GM18951 (cell line): Measurements from ENCODE around the gene NFASC.

Experiments used
- POLR2A ChIP-seq: IDR thresholded peaks from 4 replicates; pipeline ENCODE4 v1.6.1; 2011; ENCODE audit warnings: mild to moderate bottlenecking; ENCODE audit not compliant: insufficient read length, insufficient read depth; ENCODE audit errors: extremely low read depth
- in situ Hi-C: fragments of 300-500 bp; cut with MboI; formaldehyde crosslinking; loops from one replicate; pipeline ENCODE4 v1.12.0; 2022; ENCODE audit warnings: low sequenced_read_pairs, mixed read lengths, inconsistent platforms; ENCODE audit not compliant: unreplicated experiment

Gene NFASC

DNA sequence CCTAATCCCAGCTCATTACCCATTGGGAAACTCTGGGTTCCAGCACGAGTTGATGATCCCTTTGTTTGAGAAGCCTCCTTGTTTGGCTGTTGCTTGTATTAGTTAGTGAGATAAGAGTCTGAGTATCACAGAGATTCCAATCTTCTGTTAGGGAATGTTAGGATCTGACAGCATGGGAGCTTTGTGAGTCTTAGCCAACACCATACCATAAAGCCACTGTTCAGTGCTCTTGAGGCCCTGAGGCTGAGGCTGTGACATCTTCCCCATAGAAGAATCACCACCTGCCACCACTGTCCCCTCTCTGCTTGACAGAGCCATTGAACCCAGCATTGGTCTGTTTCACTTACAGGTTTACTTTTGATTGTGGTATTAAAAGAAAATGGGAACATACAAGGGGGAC, 29.3 kb upstream of the NFASC start:
- in situ Hi-C loops, result no loop called here
- TF ChIP-seq POLR2A, result no peak

GRCh38 chr1:204841798-204842197, 28.9 kb upstream of the NFASC start:
- TF ChIP-seq POLR2A, result no peak
- in situ Hi-C loops, result no loop called here

DNA sequence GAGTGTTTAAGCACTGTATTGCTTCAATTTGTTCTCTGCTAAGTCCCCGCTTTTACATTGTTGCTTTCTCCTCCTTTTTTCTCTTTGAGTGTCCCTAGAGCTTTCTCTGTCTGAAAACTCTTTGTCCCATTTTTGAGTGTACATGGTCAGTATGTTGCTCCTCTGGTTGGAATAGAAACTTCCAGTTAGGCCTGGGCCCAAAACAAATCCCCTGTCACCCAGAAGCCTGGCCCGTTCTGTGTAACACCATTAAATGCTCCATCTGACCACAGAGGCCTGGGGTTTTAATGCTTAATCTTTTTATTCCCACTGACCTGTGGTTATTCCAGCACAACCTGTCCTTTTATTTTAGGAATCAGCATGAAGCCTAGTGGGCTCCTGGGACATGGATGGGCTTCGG, 28.3 kb upstream of the NFASC start:
- no peak for TF ChIP-seq POLR2A
- in situ Hi-C loops, result no loop called here

- in situ Hi-C loops, result no loop called here
- no peak for TF ChIP-seq POLR2A
Measured at GRCh38 chr1:204842892-204843291, 27.8 kb upstream of the NFASC start.

DNA sequence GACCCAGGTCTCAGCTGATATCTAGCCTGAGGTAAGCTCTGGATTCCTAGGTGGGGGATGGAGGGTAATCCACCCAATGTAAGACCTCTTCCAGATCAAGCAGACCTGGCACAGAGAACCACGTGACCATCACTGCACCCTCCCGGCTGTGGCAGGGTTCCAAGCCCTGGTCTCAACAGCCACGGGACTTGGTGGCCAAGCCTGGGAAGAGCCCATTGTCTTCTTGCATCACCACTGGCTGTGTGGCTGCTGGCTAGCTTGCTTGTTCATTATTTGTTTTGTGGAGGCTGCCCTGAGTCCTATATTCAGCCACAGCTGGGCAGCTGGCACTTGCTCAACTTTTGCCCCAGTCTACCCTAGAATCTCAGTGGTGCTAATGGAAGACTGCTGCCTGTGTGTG, 24.1 kb upstream of the NFASC start:
- TF ChIP-seq POLR2A, result no peak
- in situ Hi-C loops, result no loop called here

DNA sequence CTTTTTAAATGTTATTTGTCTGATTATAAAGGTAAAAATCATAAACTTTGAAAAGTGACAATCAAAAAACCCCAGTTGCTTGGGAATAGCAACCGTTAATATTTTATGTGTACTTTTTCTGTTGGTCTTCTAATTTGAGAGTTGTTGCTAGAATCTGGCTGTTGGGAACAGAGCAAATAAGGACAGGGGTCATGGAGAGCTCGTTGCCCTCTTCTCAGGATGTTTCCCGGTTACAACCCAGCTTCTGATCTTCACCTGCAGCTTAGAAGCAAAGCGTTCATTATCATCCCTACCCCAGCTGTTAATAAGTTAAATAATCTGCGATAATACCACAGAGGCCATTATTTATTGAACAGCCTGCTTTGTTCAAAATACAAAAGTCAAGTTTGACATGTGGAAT, 22.1 kb upstream of the NFASC start:
- no peak for TF ChIP-seq POLR2A
- in situ Hi-C loops, result no loop called here

DNA sequence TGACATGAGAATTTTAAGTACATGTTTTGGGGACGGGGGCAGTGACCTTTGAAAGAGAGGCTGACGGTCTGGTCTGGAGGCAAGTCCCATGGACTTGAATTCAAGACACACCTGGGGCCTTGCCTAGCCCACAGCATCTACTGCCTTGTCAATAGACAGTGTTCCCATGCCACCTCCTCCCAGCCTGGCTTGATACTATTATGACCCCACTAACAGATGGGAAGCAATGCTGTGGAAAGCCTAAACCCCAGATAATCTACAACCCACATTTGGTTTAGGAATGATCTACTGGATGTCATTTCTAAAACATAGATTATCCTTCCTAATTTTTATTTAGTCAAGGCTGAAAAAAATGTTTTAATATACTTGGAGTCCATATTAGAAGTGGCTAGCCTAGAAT, 17.8 kb upstream of the NFASC start:
- in situ Hi-C loops, result no loop called here

DNA sequence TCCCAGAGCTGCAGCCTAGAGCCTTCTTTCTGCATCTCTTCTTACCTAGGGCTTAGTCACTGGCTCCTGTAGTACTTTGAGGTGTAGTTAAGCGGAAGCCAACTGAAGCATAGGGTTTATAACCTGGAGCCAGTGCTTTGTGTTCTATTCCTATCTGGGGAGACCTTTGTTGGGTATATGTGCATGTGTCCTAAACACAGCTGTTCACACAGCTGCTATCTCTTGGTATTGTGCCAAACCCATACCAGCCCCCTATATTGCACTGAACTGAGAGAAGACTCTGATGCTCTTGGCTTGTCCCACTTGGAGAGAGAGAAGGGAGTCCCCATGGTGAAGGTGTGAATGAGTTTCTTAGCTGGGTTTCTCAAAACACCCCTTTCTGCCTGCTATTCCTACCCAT, 17.2 kb upstream of the NFASC start:
- in situ Hi-C loops, result no loop called here
- no peak for TF ChIP-seq POLR2A

More for the DNA sequence above, 17.8 kb upstream of the NFASC start:
- TF ChIP-seq POLR2A, result no peak

DNA sequence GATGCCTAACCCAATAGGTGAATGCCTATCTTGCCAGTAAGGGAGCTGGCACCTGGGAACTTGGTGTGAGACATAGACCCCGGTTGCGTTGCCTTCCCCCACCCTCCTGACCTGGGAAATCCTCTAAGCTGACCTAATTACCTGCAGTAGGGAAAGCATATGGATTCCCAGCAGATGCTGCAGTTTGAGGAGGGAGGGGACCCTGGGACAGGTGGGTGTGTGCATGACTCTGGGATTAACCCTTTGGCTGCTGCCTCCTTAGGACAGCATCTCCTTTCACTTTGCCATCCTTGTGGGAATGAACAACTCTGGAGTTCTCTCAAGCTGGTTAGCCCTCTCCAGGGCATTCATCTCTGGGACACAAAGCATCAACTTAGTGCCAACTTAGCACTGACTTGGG, 16.4 kb upstream of the NFASC start:
- TF ChIP-seq POLR2A, result no peak
- in situ Hi-C loops, result no loop called here

GRCh38 chr1:204858363-204858821, 12.3 kb upstream of the NFASC start:
- no peak for TF ChIP-seq POLR2A

GRCh38 chr1:204859861-204860267, 10.8 kb upstream of the NFASC start:
- in situ Hi-C loops, result no loop called here
- no peak for TF ChIP-seq POLR2A

More at GRCh38 chr1:204858363-204858821, 12.3 kb upstream of the NFASC start:
- in situ Hi-C loops, result no loop called here

- TF ChIP-seq POLR2A, result no peak
- in situ Hi-C loops, result no loop called here
Measured at GRCh38 chr1:204863024-204863423, 7.6 kb upstream of the NFASC start.

DNA sequence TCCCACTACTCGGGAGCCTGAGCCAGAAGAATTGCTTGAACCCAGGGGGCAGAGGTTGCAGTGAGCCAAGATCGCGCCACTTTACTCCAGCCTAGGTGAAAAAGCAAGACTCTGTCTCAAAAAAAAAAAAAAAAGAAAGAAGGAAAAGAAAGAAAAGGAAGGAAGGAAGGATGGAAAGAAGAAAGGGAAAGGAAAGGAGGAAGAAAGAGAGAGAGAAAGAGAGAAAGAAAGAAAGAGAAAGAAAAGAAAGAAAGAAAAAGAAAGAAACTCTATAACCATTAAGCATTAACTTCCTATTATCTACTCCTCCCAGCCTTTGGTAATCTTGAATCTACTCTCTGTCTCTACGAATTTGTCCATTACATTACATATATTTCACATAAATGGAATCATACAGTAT, 6.9 kb upstream of the NFASC start:
- no peak for TF ChIP-seq POLR2A
- in situ Hi-C loops, result no loop called here

DNA sequence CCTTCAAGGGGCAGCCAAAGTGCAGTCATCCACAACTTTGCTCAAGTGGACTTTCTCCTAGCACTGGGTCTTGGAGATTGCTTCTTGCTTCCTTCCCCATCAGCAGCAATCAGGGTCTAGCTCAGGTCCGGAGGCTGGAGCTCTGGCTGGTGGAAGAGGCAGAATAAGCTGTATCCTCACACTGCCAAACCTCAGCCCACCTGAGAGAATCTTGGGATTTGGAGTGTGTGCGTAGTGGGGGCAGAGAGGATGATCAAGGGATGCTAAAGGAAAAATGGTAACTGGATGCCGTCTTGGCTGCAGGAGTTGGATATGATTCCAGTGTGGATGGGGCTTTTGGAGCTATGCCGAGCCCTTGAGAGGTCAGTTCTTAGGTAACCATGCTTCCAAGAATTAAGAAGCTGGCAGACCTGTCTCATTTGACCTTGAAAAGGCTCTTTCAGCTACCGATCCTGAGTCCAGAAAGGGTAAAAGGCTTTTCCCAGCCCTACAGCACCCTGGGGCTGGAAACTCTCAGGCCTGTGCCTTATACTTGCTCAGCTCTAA, 4.5 kb upstream of the NFASC start:
- in situ Hi-C loops, result no loop called here
- no peak for TF ChIP-seq POLR2A

GRCh38 chr1:204867203-204867602, 3.5 kb upstream of the NFASC start:
- in situ Hi-C loops, result no loop called here
- TF ChIP-seq POLR2A, result no peak

DNA sequence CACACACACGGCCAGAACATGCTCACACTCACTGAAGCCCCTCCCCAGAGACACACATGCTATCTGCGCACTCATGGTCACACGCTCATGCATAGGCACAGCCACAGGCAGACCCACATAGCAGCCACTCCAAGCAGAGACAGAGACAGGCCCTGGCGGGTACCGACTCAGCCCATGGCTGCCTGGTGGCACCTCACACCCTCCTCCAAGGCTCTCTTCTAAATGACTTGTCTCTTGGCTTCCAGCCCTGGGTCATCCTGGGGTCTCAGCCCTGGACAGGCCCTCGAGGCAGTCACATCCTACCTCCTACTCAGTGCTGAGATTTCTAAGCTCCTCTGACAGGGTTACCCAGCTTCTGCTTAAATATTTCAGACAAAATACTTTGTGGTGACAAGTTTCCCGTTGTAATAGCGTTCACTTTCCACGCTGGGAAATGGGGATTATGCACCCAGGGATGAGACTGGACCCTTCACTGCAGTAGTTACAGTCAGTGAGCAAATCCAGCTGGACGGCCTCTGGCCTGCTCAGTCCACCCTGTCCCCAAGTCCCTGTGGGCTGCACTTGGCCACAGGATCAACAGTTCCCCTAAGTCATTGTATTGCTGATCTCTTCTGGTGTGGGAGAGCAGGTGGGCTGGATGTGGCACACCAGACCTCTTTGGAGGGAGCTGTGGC, 2.9 kb upstream of the NFASC start:
- no peak for TF ChIP-seq POLR2A
- in situ Hi-C loops, result no loop called here
